Fibroblast of lung (primary cell): ENCODE results near the gene THRA.

Source experiments
- EZH2 ChIP-seq: IDR thresholded peaks from 2 replicates; pipeline ENCODE4 v1.5.1; 2012; ENCODE audit warnings: low read length, control low read depth, mild to moderate bottlenecking; ENCODE audit errors: missing control alignments
- TF ChIP-seq, protein P1 (sequence below), 2 donors: IDR thresholded peaks in 1 of 2; conservative IDR thresholded peaks in 1 of 2; 1 replicate in 1 of 2; 2 replicates in 1 of 2; pipeline ENCODE4 v1.5.1; 2011 to 2012; ENCODE audit warnings: low read length in 2 of 2, control low read depth in 1 of 2, inconsistent platforms in 1 of 2, low read depth in 1 of 2, mild to moderate bottlenecking in 1 of 2

DNA sequence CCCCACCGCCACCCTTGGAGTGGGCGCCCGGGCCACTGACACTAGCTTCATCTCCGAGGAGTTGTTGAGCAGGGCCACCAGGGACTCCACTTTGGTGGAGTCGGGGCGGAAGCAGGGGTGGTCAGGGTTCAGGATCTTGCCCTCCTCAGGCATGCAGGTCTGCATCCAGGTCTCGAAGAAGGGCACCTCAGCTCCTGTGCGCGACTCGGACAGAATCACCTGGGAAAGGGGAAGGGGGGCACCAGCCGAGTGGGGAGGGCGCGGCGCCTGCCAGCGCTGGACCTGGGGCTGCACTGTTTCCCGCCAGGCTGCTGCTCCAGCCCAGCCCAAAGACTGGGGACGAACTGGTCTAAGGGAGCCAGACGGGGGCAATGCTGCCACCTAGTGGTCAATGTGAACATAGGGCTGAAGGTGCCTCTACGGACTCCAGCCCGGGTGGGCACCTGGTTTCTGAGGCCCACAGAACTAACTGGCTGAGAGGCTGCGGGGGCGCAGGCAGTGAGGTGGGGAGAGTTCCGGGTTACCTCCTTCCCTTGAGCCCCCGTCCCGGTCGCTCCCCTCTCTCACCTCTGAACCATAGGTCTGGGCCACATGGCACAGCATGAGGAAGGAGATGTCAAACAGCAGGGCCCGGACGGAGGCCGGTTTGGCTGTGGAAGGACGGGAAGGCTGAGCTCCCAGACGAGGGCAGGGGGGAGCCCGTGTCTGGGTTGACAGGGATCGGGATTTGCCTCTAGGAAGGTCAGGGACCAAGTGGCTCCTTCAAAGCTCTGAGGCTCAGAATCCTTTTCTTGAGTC is 35.8 kb upstream of the THRA start:
- TF ChIP-seq, protein P1, sequence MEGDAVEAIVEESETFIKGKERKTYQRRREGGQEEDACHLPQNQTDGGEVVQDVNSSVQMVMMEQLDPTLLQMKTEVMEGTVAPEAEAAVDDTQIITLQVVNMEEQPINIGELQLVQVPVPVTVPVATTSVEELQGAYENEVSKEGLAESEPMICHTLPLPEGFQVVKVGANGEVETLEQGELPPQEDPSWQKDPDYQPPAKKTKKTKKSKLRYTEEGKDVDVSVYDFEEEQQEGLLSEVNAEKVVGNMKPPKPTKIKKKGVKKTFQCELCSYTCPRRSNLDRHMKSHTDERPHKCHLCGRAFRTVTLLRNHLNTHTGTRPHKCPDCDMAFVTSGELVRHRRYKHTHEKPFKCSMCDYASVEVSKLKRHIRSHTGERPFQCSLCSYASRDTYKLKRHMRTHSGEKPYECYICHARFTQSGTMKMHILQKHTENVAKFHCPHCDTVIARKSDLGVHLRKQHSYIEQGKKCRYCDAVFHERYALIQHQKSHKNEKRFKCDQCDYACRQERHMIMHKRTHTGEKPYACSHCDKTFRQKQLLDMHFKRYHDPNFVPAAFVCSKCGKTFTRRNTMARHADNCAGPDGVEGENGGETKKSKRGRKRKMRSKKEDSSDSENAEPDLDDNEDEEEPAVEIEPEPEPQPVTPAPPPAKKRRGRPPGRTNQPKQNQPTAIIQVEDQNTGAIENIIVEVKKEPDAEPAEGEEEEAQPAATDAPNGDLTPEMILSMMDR (conservative IDR thresholded peaks at IDR 0.05 in 1 of 2, IDR thresholded peaks at IDR 0.05 in 1 of 2; ENCODE audit: low read depth in 1 of 2, low read length in 2 of 2), result peak; percentile 79 to 85
- no peak for TF ChIP-seq EZH2
